ENCODE data around the gene PCNX4.

Gene PCNX4

DNA sequence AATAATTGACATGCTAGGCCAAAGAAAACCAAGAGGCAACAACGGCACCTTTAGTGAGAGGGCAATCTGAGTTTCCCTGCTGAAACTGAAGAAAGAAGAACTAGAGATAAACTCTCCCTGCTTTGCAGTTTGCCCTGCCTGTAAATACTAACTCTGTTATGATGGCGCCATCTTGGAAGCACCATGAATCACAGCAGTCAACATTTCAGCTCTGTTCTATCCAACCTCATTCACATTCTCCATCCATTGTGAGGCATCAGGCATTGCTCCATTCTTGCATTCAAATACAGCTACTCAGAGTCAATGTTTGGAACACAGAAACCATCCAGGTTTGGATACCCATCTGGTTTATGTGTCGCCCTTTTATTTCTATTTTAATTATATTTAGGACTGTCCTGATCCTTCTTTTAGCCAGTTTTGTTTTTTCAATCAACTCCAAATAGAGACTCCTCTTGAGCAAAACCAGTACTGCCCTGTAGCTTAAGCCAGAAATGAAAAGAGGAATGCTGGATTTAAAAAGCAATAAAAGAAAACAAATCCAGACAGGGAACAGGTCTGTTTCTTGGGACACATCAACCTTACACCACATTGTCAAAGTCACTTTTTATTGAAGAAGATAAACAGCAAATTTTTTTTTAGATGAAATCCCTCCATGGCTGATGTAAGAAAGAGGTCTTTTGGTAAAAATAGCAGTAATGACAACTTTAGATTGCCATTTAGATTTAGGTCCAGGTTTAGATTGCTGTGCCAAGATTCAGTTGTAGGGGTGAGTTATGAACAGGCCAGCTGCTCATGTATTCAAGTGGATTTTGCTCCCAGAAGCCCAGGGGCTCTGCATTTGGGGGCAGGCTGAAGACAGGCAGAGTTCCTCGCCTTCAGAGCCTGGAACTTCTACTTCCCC lies 124.0 kb downstream of the PCNX4 start:
- no peak for TF ChIP-seq TAF1 (IDR thresholded peaks at IDR 0.05; ENCODE audit: borderline replicate concordance, insufficient read depth, low read length)
- TF ChIP-seq POLR2AphosphoS5 (IDR thresholded peaks at IDR 0.05; ENCODE audit: low read depth, low read length) = no peak

GRCh38 chr14:60217713-60218112 lies 126.0 kb downstream of the PCNX4 start:
- TF ChIP-seq FOXP2 (optimal IDR thresholded peaks at IDR 0.05; ENCODE audit: borderline replicate concordance, extremely low read depth, extremely low read length, insufficient read depth) = no peak
- TF ChIP-seq SIN3A (IDR thresholded peaks at IDR 0.05; ENCODE audit: borderline replicate concordance, insufficient read depth, low read length) = no peak
- no peak for TF ChIP-seq REST (IDR thresholded peaks at IDR 0.05; ENCODE audit: insufficient read depth in 1 of 2, low read depth in 2 of 2, low read length in 2 of 2)
- no peak for TF ChIP-seq TAF1 (IDR thresholded peaks at IDR 0.05; ENCODE audit: borderline replicate concordance, insufficient read depth, low read length)
- TF ChIP-seq POLR2AphosphoS5 (IDR thresholded peaks at IDR 0.05; ENCODE audit: low read depth, low read length) = no peak

All from PFSK-1 (cell line).